ENCODE results near the gene ATAD2B.

GRCh38 chr2:23926290-23926749 lies 603 bp downstream of the ATAD2B start:
- TF ChIP-seq CTCF (conservative IDR thresholded peaks at IDR 0.05 in 1 of 2, IDR thresholded peaks at IDR 0.05 in 1 of 2; ENCODE audit: low read depth in 1 of 2, low read length in 2 of 2) (no peak), EZH2 (IDR thresholded peaks at IDR 0.05; ENCODE audit: low read length, missing control alignments) (no peak)

Measured in fibroblast of lung (primary cell).